RWPE1 (cell line): Measurements from ENCODE around the gene TBC1D16.
"Not testable (repeated sequence)": the region's sequence is repeated elsewhere in the genome, so short reads cannot be mapped to it uniquely, and the experiment has no call there.

ENCODE experiments used
- CTCF ChIA-PET: fragments of 350-600 bp; sonication (Branson Sonifier 250); formaldehyde crosslinking; extraction: SDS; loops from one replicate; lab custom pipeline; 2021; lab: Yijun Ruan, JAX
- POLR2A ChIA-PET: fragments of 400-600 bp; formaldehyde crosslinking; extraction: SDS; loops from one replicate; lab custom pipeline; 2020; ENCODE audit warnings: antibody characterized with exemption; ENCODE audit not compliant: low non-redundant PET; lab: Yijun Ruan, JAX
- DNase-seq: peaks from one replicate; pipeline ENCODE4 v3.0.0; 2012; ENCODE audit warnings: low spot score
- H3K27ac ChIP-seq: fragments of 450-650 bp; 2 replicates; pipeline ENCODE4 v1.5.1; 2017
- TF ChIP-seq, protein P1 (sequence below): fragments of 450-650 bp; conservative IDR thresholded peaks from 2 replicates; pipeline ENCODE4 v1.5.1; 2017; ENCODE audit warnings: low read depth, mild to moderate bottlenecking

Gene TBC1D16

GRCh38 chr17:79905832-79906231, 129.8 kb downstream of the TBC1D16 start:
- ChIA-PET POLR2A (no interaction called here), CTCF (interaction anchor here (0.6 kb wide), 1 partner anchor 95 kb away, joined by 3 read pairs; no protein-coding TSS in a partner anchor)
- TF ChIP-seq, protein P1, sequence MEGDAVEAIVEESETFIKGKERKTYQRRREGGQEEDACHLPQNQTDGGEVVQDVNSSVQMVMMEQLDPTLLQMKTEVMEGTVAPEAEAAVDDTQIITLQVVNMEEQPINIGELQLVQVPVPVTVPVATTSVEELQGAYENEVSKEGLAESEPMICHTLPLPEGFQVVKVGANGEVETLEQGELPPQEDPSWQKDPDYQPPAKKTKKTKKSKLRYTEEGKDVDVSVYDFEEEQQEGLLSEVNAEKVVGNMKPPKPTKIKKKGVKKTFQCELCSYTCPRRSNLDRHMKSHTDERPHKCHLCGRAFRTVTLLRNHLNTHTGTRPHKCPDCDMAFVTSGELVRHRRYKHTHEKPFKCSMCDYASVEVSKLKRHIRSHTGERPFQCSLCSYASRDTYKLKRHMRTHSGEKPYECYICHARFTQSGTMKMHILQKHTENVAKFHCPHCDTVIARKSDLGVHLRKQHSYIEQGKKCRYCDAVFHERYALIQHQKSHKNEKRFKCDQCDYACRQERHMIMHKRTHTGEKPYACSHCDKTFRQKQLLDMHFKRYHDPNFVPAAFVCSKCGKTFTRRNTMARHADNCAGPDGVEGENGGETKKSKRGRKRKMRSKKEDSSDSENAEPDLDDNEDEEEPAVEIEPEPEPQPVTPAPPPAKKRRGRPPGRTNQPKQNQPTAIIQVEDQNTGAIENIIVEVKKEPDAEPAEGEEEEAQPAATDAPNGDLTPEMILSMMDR: no peak
- no peak for DNase-seq
- no peak overlapping the region for H3K27ac ChIP-seq

- POLR2A ChIA-PET: no interaction called here
- no peak overlapping the region for H3K27ac ChIP-seq
- TF ChIP-seq, protein P1: no peak
- no peak for DNase-seq
- CTCF ChIA-PET: no interaction called here
Measured at GRCh38 chr17:79904865-79905264, 130.8 kb downstream of the TBC1D16 start.

GRCh38 chr17:79902146-79902791, 133.4 kb downstream of the TBC1D16 start:
- TF ChIP-seq, protein P1: no peak
- no peak overlapping the region for H3K27ac ChIP-seq
- no peak for DNase-seq
- CTCF ChIA-PET: no interaction called here
- POLR2A ChIA-PET: no interaction called here

DNA sequence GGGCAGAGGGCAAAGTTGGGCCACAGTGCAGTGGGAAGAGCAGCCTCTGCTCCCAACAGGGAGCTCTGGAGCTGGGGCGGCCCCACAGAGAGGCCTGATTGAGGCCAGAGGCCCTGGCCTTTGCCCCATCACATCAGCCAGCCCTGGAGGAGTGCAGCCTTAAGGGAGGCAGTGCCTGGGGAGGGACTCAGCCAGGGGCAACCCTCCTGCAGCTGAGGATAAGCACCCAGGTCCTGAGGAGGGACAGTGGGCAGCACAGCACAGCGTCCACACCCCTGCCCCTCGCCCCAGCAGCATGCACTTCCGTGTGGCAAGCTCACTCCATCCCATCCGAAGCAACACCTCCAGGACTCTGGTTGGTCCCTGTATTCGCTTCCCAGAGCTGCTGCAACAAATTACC, 134.5 kb downstream of the TBC1D16 start:
- TF ChIP-seq, protein P1: no peak
- CTCF ChIA-PET: no interaction called here
- no peak for DNase-seq
- no peak overlapping the region for H3K27ac ChIP-seq
- POLR2A ChIA-PET: no interaction called here

DNA sequence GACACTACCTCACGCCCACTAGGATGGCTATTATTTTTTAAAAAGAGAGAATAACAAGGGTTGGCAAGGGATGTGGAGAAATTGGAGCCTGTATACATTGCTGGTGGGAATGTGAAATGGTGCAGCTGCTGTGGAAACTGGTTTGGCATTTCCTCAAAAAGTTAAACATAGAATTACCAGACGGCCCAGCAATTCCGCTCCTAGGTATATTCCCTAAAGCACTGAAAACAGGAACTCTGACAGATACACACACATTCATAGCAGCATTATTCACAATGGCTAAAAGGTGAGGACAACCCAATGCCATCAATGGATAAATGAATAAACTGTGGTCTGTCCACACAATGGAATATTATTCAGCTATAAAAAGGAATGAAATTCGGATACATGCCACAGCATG, 136.1 kb downstream of the TBC1D16 start:
- ChIA-PET CTCF (no interaction called here), POLR2A (no interaction called here)
- TF ChIP-seq, protein P1: no peak
- no peak for DNase-seq
- H3K27ac ChIP-seq: no peak overlapping the region

DNA sequence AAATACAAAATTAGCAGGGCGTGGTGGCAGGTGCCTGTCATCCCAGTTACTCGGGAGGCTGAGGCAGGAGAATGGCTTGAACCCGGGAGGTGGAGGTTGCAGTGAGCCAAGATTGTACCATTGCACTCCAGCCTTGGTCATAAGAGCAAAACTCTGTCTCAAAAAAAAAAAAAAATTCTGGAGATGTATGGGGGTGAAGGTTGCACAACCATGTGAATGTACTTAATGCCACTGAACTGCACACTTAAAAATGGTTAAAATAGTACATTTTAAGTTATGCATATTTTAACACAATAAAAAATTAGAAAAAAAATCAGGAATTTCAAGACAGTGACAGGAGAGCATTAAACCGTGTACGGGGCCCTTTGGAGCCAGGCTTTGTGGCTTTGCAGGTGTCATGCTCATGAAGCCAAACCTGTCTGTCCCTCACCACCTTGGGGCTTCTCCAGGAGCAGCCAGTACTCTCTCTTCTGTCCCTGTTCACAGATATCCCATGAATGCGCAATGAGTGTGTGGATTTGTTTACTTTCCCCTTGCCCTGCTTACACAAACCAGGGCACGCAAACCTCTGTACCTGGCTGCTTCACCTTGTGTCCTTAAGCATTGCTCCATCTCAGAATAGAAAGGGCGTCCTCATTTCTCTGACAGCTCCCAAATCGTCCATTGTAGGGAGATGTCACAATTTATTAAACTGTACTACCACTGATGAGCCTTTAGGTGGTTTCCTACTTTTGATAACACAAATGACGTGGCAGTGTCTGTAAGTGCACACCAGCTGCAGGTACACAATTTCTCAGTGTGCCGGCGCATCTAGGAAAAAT, 138.2 kb downstream of the TBC1D16 start:
- no peak for DNase-seq
- ChIA-PET POLR2A (no interaction called here), CTCF (interaction anchor here (0.6 kb wide), 2 partner anchors 122 to 169 kb away, joined by 3 read pairs; no protein-coding TSS in a partner anchor)
- no peak overlapping the region for H3K27ac ChIP-seq
- TF ChIP-seq, protein P1: no peak

- POLR2A ChIA-PET, H3K27ac ChIP-seq: not testable (repeated sequence)
- CTCF ChIA-PET: interaction anchor here (0.7 kb wide), 1 partner anchor 52 kb away, joined by 3 read pairs; no protein-coding TSS in a partner anchor
Measured at GRCh38 chr17:79893457-79893856, 142.2 kb downstream of the TBC1D16 start.

More at GRCh38 chr17:79893457-79893856, 142.2 kb downstream of the TBC1D16 start:
- not testable (repeated sequence) for DNase-seq
